NCI-H526 treated with DMSO at 0.1 percent for 48 hours (cell line): ENCODE data around the gene IRAK2.

ENCODE experiments used
- DNase-seq: peaks from one replicate; lab custom pipeline; 2025; lab: John Stamatoyannopoulos, UW

Gene IRAK2

DNA sequence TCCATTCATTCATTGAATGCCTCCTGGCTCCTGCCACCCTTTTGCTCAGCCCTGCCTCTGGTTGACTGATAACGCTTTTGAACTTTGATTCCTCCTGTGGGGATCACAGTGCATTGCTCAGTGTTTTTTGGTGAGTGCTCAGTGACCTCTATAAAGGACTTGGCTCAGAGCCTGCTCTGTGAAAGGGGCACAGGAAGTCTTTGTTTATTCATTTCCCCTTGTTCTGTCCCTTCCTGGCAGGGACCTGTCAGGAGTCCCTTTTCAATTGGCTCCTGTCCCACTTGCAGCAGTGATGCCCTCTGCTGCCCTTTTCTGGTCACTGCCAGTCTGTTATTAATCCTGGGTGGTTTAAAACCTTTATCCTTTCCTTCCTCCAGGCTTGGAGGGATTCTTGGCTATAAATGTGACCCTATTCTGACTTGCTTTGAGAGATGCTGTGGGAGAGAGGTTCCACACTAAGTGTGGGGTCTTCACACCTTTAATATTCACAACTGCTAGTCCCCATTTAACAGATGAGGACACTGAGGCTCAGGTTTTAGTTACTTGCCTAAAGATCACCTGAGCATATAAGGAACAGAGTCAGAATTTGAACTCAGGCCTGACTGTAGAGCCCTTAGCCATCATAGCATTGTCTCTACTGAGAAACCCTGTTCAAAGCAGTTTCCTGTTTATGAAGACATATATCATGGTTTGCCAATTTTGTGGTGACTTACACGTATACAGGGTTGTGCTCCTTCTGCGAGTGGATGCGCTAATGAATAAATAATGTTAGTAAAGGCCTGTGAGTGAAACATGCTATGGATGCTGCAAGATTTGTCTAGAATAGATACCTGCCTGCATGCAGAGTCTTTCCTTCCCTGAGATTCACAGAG is 60.3 kb downstream of the IRAK2 start:
- peak; percentile 52 for DNase-seq

DNA sequence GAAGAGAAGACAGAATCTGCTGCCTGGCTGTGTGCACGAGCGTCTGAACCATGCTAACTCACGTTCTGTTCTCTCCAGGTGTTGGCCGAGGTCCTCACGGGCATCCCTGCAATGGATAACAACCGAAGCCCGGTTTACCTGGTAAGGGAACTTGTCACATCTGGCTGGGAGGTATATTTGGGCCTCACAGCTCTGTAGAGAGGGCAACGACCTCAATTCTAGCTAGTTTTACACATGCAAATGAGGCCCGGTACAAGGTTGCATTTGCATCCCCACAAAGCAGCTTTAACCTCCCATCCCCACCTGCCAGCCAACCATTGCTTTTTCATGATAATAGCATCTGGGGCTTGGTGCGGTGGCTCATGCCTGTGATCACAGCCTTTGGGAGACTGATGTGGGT is 61.6 kb downstream of the IRAK2 start:
- DNase-seq: peak; percentile 82

DNA sequence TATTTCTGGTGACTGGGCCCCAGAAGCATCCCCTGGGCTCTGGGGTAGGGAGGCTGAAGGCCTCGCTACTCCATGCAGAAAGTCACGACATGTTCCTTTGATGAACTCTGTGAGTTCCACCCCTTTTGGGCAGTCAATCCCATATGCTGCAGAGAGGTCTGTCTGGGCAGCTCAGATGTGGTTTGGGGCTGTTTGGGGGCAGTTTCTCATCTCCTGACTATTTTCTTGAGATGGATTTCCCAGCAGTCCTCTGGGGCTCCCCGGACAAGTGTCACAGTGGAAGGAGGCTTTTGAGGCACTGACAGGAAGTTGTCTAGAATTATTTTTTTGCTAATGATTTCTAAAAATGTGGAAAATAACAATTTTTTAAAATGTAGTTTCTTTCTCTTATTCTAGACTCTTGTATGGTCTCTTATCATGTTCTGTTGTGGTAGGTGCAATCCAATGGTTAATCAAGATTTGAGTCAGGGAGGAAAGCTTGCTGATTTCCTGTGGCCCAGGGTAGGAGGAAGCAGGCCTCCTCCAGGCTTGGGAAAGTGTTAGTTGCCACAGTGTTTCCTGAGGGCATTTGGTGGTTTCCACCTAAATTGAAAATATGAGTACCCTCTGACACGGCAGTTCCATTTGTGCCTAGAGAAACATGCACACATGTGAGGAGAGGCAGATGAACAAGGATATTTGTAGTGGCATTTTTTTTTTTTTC is 63.7 kb downstream of the IRAK2 start:
- no peak for DNase-seq

DNA sequence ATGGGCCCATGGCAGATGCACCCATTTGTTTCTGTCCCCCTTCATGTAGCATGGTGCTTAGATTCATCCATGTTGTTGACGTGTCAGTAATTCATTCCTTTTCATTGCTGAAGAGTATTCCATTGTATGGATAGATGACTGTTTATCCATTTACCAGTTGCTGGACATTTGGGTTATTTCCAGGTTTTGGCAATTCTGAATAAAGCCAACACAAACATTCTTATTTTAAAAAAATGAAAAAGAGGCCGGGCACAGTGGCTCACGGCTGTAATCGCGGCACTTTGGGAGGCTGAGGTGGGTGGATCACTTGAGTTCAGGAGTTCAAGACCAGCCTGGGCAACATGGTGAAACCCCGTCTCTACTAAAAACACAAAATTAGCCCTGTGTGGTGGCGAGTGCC is 64.9 kb downstream of the IRAK2 start:
- no peak for DNase-seq

DNA sequence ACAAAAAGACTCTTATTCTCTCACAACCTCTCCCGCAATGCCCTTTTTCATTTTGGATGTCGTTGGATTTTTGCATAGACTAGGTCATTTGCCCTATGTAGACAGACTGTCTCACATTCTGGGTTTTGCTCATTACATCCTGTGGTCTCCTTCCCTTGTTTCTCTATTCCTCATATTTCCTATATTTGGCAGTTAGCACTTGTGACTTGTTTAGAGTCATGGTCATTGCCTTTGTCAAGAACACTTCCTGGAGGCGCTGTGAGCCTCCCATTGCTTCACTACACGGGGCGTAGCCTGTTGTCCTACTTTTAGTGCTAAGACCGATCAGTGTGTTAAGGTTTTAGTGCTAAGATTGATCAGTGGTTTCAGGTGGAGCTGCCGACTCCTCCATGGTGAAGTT is 67.4 kb downstream of the IRAK2 start:
- no peak for DNase-seq

DNA sequence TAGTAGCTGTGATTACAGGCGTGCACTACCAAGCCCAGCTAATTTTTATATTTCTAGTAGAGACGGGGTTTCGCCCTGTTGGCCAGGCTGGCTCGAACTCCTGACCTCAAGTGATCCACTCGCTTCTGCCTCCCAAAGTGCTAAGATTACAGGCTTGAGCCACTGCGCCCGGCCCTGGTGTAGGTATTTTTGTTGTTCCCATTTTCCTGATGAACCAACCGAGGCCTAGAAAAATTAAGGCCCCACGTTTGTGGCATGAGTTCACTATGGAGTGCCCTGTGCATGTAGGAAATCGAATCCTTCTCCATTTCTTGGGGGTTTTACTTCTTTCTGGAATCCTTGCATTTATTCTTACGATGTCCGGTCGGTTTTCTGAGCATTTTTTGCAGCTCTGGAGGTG is 69.3 kb downstream of the IRAK2 start:
- no peak for DNase-seq

DNA sequence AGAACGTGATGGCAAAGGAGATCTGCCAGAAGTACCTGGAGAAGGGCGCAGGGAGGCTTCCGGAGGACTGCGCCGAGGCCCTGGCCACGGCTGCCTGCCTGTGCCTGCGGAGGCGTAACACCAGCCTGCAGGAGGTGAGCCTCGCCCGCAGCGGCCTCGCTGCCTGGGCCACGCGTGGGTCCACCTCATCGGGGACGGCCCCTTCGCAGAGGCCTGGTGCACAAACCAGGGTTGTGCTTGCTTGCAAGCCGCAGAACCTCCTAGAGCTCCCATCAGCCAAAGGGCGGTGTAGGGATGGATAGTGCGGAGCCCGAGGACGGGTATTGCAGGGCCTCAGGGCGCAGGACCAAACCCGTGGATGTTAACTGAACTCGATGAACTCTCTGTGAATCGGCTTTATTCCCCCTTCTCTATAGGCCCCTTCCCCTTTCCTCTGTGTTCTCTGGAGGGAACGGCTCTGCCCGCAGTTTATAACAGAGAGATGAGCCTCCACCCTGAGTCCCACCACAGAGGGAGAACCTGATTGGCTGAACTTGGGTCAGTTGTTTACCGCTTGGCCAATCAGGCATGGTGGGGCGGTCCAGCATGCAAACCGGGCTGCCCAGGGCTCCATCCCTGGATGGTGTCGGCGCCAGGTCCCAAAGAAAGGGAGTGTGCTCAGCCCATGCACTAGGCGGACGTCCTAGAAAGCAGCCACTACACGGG is 70.0 kb downstream of the IRAK2 start:
- DNase-seq: no peak

DNA sequence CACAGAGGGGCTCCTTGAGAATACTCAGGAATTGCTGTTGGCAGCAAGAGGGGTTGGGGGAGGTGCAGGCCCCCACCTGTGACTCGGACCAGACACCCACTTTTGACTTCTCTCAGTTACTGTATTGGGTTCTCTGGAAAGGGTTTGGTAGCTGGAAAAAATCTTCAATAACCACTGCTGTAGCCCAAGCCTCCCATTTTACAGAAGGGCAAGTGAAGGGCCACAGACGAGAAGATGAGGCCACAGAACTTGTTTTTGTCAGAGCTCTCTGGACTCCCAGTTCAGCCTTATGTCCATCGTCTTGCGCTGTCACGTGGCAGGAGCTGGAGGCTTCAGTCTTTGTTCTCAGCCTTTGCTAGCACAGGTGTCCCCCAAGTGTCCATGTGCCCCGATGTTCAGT is 70.8 kb downstream of the IRAK2 start:
- no peak for DNase-seq

DNA sequence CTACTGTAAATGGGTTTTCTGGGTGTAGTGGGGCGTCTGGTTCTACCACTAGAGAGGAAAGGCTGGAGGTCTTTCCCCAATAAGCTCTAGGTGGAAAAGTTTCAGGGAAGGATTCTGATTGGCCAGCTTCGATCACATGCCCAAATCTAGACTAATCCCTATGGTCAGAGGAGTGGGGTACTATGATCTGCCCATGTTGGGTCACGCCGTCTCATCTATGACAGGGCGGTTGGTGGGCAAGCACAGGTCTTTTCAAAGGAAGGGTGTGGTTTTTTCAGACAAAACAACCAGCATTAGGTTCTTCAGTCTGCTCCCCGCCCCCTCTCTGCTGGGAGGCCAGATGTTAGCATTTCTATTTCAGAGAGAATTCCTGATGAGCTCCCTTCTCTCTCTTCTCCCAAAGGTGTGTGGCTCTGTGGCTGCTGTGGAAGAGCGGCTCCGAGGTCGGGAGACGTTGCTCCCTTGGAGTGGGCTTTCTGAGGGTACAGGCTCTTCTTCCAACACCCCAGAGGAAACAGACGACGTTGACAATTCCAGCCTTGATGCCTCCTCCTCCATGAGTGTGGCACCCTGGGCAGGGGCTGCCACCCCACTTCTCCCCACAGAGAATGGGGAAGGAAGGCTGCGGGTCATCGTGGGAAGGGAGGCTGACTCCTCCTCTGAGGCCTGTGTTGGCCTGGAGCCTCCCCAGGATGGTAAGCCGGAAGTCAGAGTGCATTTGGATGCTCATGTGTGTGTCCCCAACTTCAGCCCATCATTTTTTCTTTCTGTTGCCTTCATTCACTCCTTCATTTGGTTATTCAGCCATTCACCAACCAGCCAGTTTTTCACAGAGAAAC is 73.8 kb downstream of the IRAK2 start:
- no peak for DNase-seq

DNA sequence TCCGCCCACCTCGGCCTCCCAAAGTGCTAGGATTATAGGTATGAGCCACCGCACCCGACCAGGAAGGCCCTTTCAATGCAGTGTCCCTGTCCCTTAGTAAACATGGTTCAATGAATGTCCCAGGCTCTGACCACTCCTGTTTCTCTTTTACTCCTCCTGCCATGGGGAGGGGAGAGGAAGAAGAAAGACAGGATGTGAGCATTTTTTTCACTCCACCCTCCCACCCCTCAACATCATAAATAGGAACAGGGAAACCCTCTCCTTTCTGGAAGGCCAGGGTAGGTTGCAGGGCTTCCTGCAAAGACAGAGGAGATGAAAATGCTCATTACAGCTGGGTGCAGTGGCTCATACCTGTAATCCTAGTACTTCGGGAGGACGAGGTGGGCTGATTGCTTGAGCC is 76.1 kb downstream of the IRAK2 start:
- no peak for DNase-seq

DNA sequence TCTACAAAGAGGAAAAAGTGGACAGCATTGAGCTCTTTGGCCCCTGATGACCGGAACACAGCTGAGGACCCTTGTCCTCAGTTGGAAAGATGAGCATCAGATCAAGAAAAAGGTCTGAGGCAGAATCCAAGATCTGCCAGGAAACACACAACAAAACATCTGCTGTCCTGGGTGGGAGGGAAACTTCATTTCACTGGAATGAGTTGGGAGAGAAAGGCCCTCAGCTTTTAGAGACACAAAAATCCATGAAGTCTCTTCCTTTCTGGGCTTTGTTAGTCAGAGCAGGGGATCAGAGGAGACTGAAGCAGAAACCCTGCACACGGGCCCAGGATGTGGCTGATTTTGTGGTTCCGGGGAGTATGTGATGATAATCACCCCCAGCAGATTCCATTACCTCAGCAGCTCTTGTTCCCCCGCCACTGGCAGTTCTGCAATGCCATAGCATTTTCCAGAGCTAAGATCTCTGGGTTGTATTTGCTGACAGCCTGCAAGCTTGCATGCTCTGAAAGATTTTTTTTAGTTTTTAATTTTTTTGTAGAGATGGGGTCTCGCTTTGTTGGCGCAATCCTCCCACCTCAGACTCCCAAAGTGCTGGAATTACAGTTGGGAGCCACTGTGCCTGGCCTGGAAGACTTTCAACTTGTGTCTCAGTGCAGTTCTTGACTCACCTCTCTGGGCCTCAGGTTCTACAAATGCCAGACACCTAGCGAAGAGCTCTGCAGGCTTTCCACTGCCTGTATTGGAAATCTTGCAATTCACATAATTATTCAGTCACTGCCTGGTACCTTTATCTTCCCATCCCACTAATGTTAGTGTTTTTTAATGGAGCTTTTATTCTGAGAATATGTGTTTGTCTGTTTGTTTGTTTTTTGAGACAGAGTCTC is 77.7 kb downstream of the IRAK2 start:
- no peak for DNase-seq

DNA sequence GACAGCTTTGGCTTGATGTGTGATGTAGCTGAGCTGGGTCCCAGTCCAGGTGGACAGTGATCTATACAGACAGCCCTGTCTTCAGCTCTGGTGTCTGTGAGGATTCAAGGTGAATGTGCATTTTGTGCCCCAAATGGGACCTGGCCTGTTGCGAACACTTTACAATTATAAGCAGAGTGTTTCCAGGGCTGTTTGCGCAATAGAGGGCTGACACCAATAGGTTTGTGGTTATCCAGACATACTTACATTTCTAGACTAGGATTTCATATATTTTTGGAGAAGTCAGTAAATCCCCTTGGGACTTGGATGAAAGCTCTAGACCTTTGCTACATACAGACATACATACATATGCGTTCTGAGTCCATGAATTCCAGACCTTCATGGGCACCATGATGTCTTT is 79.3 kb downstream of the IRAK2 start:
- no peak for DNase-seq

DNA sequence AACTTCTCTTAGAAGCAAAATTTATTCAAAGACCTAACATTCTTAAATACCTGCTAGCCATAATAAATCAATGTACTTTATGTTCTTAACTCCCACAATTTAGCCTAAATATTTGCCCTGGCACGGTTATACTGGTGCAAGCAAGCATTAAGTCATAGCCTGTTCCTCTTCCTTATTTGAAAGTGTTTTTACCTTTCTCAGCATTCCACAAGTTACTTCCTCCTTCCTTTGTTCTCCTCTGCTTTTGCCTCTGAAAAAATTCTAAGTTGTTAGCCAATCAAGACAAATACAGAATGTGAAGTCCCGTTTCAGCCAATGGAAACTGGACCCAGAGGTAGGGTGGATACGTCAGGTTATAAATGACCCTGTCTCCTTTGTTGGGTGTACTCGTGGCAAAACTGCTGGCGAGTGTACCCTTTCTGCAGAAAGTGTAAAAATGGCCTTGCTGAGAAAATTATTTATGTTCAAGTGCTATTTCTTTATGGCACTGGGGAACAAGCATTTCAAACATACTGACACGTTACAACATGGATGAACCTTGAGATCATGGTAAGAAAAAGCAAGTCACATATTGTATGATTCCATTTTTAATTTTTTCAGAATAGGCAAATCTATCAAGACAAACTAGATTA is 80.5 kb downstream of the IRAK2 start:
- DNase-seq: no peak

DNA sequence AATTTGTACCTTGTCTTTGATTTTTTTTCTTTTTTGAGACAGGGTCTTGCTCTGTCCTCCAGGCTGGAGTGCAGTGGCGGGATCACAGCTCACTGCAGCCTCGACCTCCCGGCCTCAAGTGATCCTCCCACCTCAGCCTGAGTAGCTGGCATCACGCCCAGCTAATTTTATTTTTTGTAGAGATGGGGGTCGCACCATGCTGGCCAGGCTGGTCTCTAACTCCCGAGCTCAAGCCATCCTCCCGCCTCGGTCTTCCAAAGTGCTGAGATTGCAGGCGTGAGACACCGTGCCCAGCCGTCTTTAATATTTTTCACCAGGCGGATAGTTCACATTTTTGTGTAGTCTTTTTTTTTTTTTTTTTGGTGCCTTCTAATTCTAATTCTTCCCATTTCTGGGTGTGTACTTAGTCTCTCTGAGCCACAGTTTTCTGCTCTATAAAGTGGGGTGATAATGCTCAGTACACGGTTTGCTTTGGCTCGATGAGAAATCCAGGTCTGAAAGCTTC is 83.0 kb downstream of the IRAK2 start:
- no peak for DNase-seq

DNA sequence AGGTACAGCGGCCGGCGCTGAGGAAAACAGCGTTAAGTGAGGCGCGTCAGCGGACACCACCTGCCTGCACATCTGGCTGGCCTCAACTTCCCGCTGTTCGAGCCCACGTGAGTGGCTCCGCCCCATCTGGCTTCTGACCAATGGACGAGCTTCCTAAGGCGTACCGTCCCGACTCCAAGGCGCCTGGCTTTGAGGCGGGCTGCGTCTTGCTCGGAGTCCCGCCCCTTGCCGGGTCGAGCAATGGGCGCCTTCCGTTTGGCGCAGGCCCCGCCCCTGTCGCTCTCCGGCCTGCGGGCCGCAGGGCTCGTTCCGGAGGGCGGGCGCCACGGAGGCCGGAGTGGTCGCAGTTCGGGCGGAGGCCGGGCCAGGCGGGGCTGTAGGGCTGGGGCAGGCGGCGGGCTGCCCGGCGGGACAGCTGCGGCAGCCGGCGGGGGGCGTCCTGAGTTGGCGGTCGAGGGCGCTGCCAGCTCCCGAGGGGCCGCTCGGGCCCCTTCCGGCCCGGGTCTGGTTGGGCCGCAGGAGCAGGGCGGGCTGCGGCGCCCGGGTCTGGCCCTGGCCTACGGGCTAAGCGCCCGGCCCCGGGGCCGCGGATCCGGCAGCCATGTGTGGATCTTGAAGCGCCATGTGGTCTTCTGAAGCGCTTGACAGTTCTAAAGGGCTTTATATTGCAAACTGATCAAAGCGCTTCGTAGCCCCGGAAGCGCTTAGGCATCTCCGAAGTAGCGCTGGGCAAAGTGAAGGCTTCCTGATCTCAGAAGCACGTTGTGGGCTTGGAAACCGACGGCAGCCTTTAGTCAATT is 83.7 kb downstream of the IRAK2 start, which contains the start of gene TATDN2:
TSS of gene TATDN2 (plus strand) at position 276 of the 800 bp plus-strand sequence. CDS start 742 bp downstream, outside the sequence.
- DNase-seq: peak; percentile 87

DNA sequence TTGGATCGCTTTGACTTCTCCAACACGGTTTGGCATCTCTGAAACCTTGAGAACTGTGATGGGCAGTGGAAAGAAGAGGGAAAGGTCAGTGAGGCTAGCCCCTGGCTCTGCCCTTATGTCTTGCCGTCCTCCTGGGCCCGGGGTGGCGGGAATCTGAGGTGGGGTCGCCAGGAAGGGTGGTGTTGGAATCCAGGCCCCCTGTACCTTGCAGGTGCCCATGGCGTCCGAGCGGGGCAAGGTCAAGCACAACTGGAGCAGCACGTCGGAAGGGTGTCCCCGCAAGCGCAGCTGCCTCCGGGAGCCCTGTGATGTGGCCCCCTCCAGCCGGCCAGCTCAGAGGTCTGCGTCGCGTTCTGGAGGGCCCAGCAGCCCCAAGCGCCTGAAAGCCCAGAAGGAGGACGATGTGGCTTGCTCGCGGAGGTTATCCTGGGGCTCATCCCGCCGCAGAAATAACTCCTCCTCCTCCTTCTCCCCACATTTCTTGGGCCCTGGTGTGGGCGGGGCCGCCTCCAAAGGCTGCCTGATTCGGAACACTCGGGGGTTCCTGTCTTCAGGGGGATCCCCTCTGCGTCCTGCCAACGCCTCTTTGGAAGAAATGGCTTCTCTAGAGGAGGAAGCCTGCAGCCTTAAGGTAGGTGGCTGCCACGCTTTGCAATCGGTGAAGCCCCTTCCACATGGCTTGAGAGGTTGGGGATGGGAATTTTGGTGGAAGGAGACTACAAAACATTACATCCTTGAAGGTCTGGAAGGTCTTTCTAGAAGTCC is 84.4 kb downstream of the IRAK2 start:
- DNase-seq: no peak

DNA sequence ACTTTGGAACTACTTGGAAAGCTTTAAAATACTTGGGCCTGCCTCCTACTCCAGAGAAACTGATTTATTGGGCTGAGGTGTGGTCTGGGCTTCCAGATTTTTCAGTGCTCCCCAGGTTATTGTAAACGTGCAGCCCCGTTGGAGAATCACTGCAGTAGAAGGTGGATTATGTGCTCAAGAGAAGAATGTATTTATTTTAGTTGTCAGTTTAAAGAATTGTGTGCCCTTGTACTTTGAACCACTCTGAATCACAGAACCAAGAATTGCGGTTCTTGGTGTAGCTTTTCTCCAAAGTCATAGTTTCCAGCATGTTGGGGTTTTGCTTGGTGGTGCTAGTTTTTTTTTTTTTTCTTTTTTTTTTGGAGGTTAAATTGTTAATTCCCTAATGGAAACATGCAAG is 85.1 kb downstream of the IRAK2 start:
- DNase-seq: no peak

DNA sequence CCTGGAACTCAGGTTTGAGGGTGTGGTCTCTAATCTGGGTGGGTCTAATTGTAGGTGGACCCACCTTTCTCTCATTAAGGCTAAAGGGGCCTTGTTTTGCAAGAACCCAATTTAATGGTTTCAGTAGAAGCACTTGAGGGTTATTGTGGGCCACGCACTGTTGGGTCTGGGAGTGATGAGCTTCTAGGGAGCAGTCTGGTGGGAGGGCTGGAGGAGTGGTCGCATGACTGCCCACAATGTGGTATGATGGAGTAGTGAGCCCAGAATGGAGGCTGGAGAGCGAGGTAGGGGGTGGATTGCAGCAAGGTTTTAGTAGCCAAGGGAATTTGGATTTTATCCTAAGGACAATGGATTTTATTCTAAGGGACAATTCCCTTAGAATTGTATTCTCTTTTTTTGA is 86.3 kb downstream of the IRAK2 start:
- DNase-seq: no peak

DNA sequence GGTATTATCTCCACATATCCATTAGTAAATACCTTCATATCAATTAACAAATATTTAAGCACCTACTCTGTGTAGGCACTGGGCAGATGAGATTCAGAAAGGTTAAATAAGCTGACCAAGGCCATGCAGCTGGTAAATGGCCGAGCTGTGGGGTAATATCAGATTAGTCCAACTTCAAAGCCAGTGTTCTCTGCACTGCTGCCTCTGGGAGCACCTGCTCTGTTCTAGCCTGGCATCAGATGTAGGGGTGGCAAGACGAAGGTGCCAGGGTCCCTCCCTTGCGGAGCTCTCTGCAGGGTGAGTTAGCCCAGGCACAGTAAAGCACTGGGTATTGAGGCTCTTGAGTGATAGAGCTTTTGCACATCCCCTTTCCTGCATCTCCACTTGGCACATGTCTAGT is 89.0 kb downstream of the IRAK2 start:
- no peak for DNase-seq
